NCI-H69 (cell line): ENCODE results near the gene TPBG.
"Not testable (repeated sequence)": the region's sequence is repeated elsewhere in the genome, so short reads cannot be mapped to it uniquely, and the experiment has no call there.

ENCODE experiments used
- DNase-seq: peaks from one replicate; lab custom pipeline; 2025; lab: John Stamatoyannopoulos, UW

Gene TPBG

GRCh38 chr6:82374516-82374915, 10.9 kb downstream of the TPBG start:
- DNase-seq, result peak; percentile 18

GRCh38 chr6:82376636-82377035, 13.0 kb downstream of the TPBG start:
- no peak for DNase-seq

- no peak for DNase-seq
Observed at GRCh38 chr6:82380566-82381185, 17.1 kb downstream of the TPBG start.

GRCh38 chr6:82381278-82381677, 17.7 kb downstream of the TPBG start:
- no peak for DNase-seq

- peak; percentile 42 for DNase-seq
Observed at GRCh38 chr6:82385102-82385501, 21.5 kb downstream of the TPBG start.

- no peak for DNase-seq
Observed at GRCh38 chr6:82385546-82385945, 21.9 kb downstream of the TPBG start.

- peak; percentile 95 for DNase-seq
Observed at GRCh38 chr6:82385961-82386360, 22.3 kb downstream of the TPBG start.

- DNase-seq, result not testable (repeated sequence)
Observed at GRCh38 chr6:82394770-82395169, 31.2 kb downstream of the TPBG start.

GRCh38 chr6:82396964-82397751, 33.5 kb downstream of the TPBG start:
- DNase-seq, result peak; percentile 16

- no peak for DNase-seq
Observed at GRCh38 chr6:82397962-82398692, 34.5 kb downstream of the TPBG start.

GRCh38 chr6:82408952-82409431, 45.4 kb downstream of the TPBG start:
- DNase-seq, result no peak

- peak; percentile 54 for DNase-seq
Observed at GRCh38 chr6:82410151-82410648, 46.6 kb downstream of the TPBG start.

GRCh38 chr6:82413868-82414267, 50.3 kb downstream of the TPBG start:
- no peak for DNase-seq

GRCh38 chr6:82415820-82416219, 52.2 kb downstream of the TPBG start:
- DNase-seq, result no peak

GRCh38 chr6:82416346-82416745, 52.7 kb downstream of the TPBG start:
- no peak for DNase-seq
